ENCODE measurements around the gene ZNF697. TPM values are rescaled to one million over a fixed set of nuclear protein-coding genes. Genes with fewer than 3 reads are reported as not detected.

ZNF697 gene
- polyA plus RNA-seq, 1 donor (not counting 4 experiments of a cell fraction or from before 2014, with no cell fraction given): 4.7 TPM

DNA sequence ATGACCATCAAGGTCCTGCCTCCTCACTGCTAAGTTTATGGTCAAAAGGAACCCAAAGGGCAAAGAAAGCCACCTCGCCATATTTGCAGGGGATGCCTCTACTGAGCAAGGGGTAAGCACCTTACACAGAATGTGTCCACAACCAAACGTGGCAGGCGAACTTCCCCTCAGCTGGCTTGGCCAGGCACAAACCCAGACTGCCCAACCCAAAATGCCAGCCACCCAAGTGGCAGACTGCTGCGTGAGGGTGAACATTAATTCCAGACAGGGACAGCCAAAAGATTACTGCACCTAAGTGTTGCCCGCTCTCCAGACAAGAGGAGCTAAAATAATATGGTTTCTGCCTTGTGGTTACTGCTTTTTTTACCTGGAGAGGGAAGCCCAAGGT is 16.0 kb downstream of the ZNF697 start:
- Histone ChIP-seq H3K9me1 (ENCODE audit: control insufficient read depth, extremely low read depth, insufficient read depth, low read length) (peaks cover 3% of the 10 kb centered on the region), H3K79me2 (ENCODE audit: control insufficient read depth, insufficient read depth, low read length) (peaks cover 16% of the 10 kb centered on the region), H2AFZ (ENCODE audit: control insufficient read depth, low read length) (no peak overlapping the region), H3K27ac (ENCODE audit: control insufficient read depth, insufficient read depth, low read length) (no peak overlapping the region), H3K4me2 (ENCODE audit: control insufficient read depth, extremely low read depth, insufficient read depth, low read depth, low read length) (peak overlapping the region; percentile 34), H3K36me3 (ENCODE audit: control insufficient read depth in 2 of 2, extremely low read depth in 1 of 2, insufficient read depth in 2 of 2, low read length in 2 of 2) (peaks cover 2% of the 10 kb centered on the region in 2 experiments), H4K20me1 (ENCODE audit: control insufficient read depth, extremely low read depth, insufficient read depth, low read length) (peaks cover 11% of the 10 kb centered on the region), H3K9me3 (ENCODE audit: control insufficient read depth, low read depth, low read length) (no peaks in the 10 kb centered on the region), H3K27me3 (ENCODE audit: control insufficient read depth, extremely low read depth, insufficient read depth, low read length) (no peaks in the 10 kb centered on the region), H3K4me3 (ENCODE audit: control insufficient read depth in 2 of 3, extremely low read depth in 1 of 3, insufficient read depth in 2 of 3, low read depth in 1 of 3, low read length in 3 of 3) (no peak overlapping the region), H3K4me1 (ENCODE audit: control insufficient read depth, extremely low read depth, insufficient read depth, low read length) (peaks cover 18% of the 10 kb centered on the region), H3K9ac (ENCODE audit: control insufficient read depth, extremely low read depth, insufficient read depth, low read length) (no peak overlapping the region)
- TF ChIP-seq EZH2 (IDR thresholded peaks at IDR 0.05; ENCODE audit: low read length): no peak
- TF ChIP-seq, protein P1, sequence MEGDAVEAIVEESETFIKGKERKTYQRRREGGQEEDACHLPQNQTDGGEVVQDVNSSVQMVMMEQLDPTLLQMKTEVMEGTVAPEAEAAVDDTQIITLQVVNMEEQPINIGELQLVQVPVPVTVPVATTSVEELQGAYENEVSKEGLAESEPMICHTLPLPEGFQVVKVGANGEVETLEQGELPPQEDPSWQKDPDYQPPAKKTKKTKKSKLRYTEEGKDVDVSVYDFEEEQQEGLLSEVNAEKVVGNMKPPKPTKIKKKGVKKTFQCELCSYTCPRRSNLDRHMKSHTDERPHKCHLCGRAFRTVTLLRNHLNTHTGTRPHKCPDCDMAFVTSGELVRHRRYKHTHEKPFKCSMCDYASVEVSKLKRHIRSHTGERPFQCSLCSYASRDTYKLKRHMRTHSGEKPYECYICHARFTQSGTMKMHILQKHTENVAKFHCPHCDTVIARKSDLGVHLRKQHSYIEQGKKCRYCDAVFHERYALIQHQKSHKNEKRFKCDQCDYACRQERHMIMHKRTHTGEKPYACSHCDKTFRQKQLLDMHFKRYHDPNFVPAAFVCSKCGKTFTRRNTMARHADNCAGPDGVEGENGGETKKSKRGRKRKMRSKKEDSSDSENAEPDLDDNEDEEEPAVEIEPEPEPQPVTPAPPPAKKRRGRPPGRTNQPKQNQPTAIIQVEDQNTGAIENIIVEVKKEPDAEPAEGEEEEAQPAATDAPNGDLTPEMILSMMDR (optimal IDR thresholded peaks at IDR 0.05 in 1 of 3, IDR thresholded peaks at IDR 0.05 in 1 of 3, conservative IDR thresholded peaks at IDR 0.05 in 1 of 3; ENCODE audit: extremely low read depth in 1 of 3, insufficient read depth in 2 of 3, low read length in 3 of 3): no peak
- FAIRE-seq (no peak), DNase-seq (ENCODE audit: low read depth, low spot score) (no peak)
- dilution Hi-C loops (cut with MboI; ENCODE audit: extremely low pct_ligation_motif_present, low sequenced_read_pairs): no loop called here

- Histone ChIP-seq H2AFZ (ENCODE audit: control insufficient read depth, low read length) (no peak overlapping the region), H3K4me3 (ENCODE audit: control insufficient read depth in 2 of 3, extremely low read depth in 1 of 3, insufficient read depth in 2 of 3, low read depth in 1 of 3, low read length in 3 of 3) (peak overlapping the region in 1 of 3 experiments; percentile 11), H3K27ac (ENCODE audit: control insufficient read depth, insufficient read depth, low read length) (no peak overlapping the region)
Observed at GRCh38 chr1:119631433-119632102, 16.5 kb downstream of the ZNF697 start.

More at GRCh38 chr1:119631433-119632102, 16.5 kb downstream of the ZNF697 start:
- H3K4me2 ChIP-seq (ENCODE audit: control insufficient read depth, extremely low read depth, insufficient read depth, low read depth, low read length): peak overlapping the region; percentile 34
- peaks cover 18% of the 10 kb centered on the region for H3K4me1 ChIP-seq (ENCODE audit: control insufficient read depth, extremely low read depth, insufficient read depth, low read length)
- no peaks in the 10 kb centered on the region for H3K27me3 ChIP-seq (ENCODE audit: control insufficient read depth, extremely low read depth, insufficient read depth, low read length)
- DNase-seq (ENCODE audit: low read depth, low spot score) (no peak), FAIRE-seq (no peak)
- H3K9me3 ChIP-seq (ENCODE audit: control insufficient read depth, low read depth, low read length): no peaks in the 10 kb centered on the region
- dilution Hi-C loops (cut with MboI; ENCODE audit: extremely low pct_ligation_motif_present, low sequenced_read_pairs): no loop called here
- H3K79me2 ChIP-seq (ENCODE audit: control insufficient read depth, insufficient read depth, low read length): peaks cover 13% of the 10 kb centered on the region
- H3K36me3 ChIP-seq (ENCODE audit: control insufficient read depth in 2 of 2, extremely low read depth in 1 of 2, insufficient read depth in 2 of 2, low read length in 2 of 2): peaks cover 2% of the 10 kb centered on the region in 2 experiments
- TF ChIP-seq, protein P1 (optimal IDR thresholded peaks at IDR 0.05 in 1 of 3, IDR thresholded peaks at IDR 0.05 in 1 of 3, conservative IDR thresholded peaks at IDR 0.05 in 1 of 3; ENCODE audit: extremely low read depth in 1 of 3, insufficient read depth in 2 of 3, low read length in 3 of 3): no peak
- TF ChIP-seq EZH2 (IDR thresholded peaks at IDR 0.05; ENCODE audit: low read length): no peak
- peaks cover 4% of the 10 kb centered on the region for H3K9me1 ChIP-seq (ENCODE audit: control insufficient read depth, extremely low read depth, insufficient read depth, low read length)
- peaks cover 11% of the 10 kb centered on the region for H4K20me1 ChIP-seq (ENCODE audit: control insufficient read depth, extremely low read depth, insufficient read depth, low read length)
- peak overlapping the region; percentile 26 for H3K9ac ChIP-seq (ENCODE audit: control insufficient read depth, extremely low read depth, insufficient read depth, low read length)

Measured in keratinocyte (primary cell).